ENCODE measurements around the gene USH1G. TPM values are rescaled to one million over a fixed set of nuclear protein-coding genes. Genes with fewer than 3 reads are reported as not detected.
A peak's percentile ranks its signal among the peaks of the same experiment; 100 is the strongest.

The USH1G gene
- total RNA-seq, 1 experiment from 2014 or later: 0.48 TPM

DNA sequence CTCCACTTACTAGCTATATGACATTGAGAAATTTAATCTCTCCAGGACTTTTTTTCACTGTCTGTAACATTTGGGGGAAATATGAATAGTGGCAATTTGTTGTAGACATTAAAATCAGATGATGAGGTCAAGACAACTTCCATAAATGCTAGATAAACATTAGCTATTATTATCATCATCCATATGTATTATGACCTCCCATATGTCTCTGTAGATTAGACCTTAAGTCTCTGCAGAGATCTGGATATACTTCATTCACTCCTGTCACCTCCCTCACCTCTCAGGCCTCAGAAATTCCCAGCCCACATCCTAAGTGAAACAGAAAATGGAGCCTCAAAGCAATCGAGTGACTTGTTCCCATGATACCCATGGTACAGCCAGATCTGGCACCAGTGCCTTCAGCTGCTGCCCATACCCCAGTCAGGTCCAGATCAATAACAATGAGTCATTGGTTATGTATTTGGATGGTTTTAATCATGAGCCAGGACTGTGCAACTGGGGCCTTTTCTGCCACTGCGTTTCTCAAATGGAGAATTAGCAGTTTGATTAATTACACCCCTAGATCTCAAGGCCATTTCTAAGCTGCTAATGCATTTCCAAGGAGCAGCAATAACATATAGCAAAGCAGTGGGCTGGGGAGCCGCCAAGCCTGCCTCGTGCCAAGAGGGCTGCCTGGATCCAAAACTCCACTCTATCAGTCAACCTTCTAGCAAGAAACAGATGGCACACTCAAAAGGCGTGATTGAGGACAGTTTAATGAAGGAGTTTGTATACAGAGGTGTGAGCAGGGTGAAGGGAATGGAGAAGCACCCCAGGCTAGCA, 47.7 kb downstream of the USH1G start:
- H3K4me1 ChIP-seq: peaks cover 12% of the 10 kb centered on the region
- DNase-seq: no peak
- Mint-ChIP-seq H3K36me3 (ENCODE audit: insufficient read depth, unreplicated experiment) (peaks cover 12% of the 10 kb centered on the region), H3K4me1 (ENCODE audit: low read depth, unreplicated experiment) (peaks cover 21% of the 10 kb centered on the region), H3K27me3 (ENCODE audit: insufficient read depth, unreplicated experiment) (no peaks in the 10 kb centered on the region), H3K9me3 (ENCODE audit: unreplicated experiment) (no peaks in the 10 kb centered on the region), H3K4me3 (ENCODE audit: unreplicated experiment) (no peak overlapping the region), H3K27ac (ENCODE audit: unreplicated experiment) (no peak overlapping the region)
- no peaks in the 10 kb centered on the region for H3K36me3 ChIP-seq (ENCODE audit: control insufficient read depth, insufficient read depth, low read length)
- no peak overlapping the region for H3K4me3 ChIP-seq (ENCODE audit: low read depth, low read length)
- no peaks in the 10 kb centered on the region for H3K9me3 ChIP-seq
- ChIA-PET POLR2A (no interaction called here), CTCF (interaction anchor here (1.2 kb wide), 1 partner anchor 85 kb away, joined by 3 read pairs; no protein-coding TSS in a partner anchor)
- TF ChIP-seq, protein P1, sequence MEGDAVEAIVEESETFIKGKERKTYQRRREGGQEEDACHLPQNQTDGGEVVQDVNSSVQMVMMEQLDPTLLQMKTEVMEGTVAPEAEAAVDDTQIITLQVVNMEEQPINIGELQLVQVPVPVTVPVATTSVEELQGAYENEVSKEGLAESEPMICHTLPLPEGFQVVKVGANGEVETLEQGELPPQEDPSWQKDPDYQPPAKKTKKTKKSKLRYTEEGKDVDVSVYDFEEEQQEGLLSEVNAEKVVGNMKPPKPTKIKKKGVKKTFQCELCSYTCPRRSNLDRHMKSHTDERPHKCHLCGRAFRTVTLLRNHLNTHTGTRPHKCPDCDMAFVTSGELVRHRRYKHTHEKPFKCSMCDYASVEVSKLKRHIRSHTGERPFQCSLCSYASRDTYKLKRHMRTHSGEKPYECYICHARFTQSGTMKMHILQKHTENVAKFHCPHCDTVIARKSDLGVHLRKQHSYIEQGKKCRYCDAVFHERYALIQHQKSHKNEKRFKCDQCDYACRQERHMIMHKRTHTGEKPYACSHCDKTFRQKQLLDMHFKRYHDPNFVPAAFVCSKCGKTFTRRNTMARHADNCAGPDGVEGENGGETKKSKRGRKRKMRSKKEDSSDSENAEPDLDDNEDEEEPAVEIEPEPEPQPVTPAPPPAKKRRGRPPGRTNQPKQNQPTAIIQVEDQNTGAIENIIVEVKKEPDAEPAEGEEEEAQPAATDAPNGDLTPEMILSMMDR (IDR thresholded peaks at IDR 0.05; ENCODE audit: insufficient read depth in 1 of 2, low read depth in 1 of 2, low read length in 1 of 2, severe bottlenecking in 1 of 2, unreplicated experiment in 1 of 2): no peak
- BruUV-seq (replicated peaks): no TSS peak
- intact Hi-C loops (cut with micrococcal nuclease; ENCODE audit: unreplicated experiment): no loop called here
- no peaks in the 10 kb centered on the region for H3K27me3 ChIP-seq (replicated peaks; ENCODE audit: control insufficient read depth, insufficient read depth, low read length)

DNA sequence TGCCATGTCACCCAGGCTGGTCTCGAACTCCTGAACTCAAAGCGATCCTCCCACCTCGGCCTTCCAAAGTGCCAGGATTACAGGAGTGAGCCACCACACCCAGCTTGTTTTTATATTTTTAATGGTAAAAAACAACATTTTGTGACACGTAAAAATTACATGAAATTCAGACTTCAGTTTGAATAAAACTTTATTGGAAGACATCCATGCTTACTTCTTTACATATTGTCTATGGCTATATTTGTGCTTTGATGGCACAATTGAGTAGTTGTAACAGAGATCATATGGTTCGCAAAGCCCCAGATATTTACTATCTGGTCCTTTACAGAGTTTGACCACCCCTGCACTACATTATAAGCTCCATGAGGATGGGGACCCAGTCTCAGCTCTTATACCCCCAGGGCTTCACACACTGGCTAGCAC, 48.4 kb downstream of the USH1G start:
- H3K9me3 Mint-ChIP-seq (ENCODE audit: unreplicated experiment): no peaks in the 10 kb centered on the region
- ChIA-PET POLR2A (no interaction called here), CTCF (interaction anchor here (0.6 to 1.9 kb wide), 3 partner anchors 18 to 135 kb away, joined by 3 to 17 read pairs (median 5); no protein-coding TSS in a partner anchor)
- H3K36me3 Mint-ChIP-seq (ENCODE audit: insufficient read depth, unreplicated experiment): peaks cover 12% of the 10 kb centered on the region
- H3K4me1 Mint-ChIP-seq (ENCODE audit: low read depth, unreplicated experiment): peaks cover 21% of the 10 kb centered on the region
- H3K4me1 ChIP-seq: peaks cover 12% of the 10 kb centered on the region
- no peak overlapping the region for H3K4me3 Mint-ChIP-seq (ENCODE audit: unreplicated experiment)
- H3K27me3 Mint-ChIP-seq (ENCODE audit: insufficient read depth, unreplicated experiment): no peaks in the 10 kb centered on the region
- no peaks in the 10 kb centered on the region for H3K9me3 ChIP-seq
- no peaks in the 10 kb centered on the region for H3K27me3 ChIP-seq (replicated peaks; ENCODE audit: control insufficient read depth, insufficient read depth, low read length)
- H3K36me3 ChIP-seq (ENCODE audit: control insufficient read depth, insufficient read depth, low read length): no peaks in the 10 kb centered on the region
- no peak for DNase-seq
- BruUV-seq (replicated peaks): no TSS peak
- TF ChIP-seq, protein P1 (IDR thresholded peaks at IDR 0.05; ENCODE audit: insufficient read depth in 1 of 2, low read depth in 1 of 2, low read length in 1 of 2, severe bottlenecking in 1 of 2, unreplicated experiment in 1 of 2): no peak
- H3K27ac Mint-ChIP-seq (ENCODE audit: unreplicated experiment): no peak overlapping the region
- intact Hi-C loops (cut with micrococcal nuclease; ENCODE audit: unreplicated experiment): no loop called here
- no peak overlapping the region for H3K4me3 ChIP-seq (ENCODE audit: low read depth, low read length)

DNA sequence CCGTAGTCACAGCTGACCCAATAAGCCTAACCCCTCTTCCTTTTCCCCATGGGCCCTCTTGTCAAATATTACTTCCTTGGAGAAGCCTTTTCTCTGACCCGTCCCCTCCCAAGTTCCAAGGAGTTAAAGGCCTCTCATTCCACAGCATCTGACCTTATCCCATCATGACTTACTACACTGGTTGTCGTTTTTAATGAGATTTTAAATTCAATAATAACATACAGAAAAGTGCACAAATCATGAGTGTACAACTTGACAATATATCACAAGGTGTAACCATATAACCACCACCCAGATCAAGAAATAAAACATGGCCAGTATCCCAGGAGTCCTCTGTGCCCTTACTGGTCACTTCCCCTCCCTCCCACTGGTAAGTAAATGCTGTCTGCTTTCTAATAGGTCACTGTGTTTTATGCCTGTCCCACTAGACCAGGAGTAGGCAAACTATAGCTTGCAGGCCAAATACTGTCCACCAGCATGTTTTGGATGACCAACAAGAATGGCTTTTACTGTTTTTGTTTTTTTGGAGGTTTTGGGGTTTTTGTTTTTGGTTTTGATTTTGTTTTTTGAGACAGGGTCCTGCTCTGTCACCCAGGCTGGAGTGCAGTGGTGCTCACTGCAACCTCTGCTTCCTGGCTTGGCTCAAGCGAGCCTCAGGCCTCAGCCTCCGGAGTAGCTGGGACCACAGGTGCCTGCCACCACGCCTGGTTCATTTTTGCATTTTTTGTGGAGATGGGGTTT, 49.0 kb downstream of the USH1G start:
- ChIA-PET POLR2A (interaction anchor here (1.2 to 2.2 kb wide), 7 partner anchors 12 to 139 kb away, joined by 3 to 58 read pairs (median 13); partner anchors contain the start of genes HID1, MRPL58 and RAB37), CTCF (interaction anchor here (0.6 to 1.9 kb wide), 14 partner anchors 12 to 466 kb away, joined by 3 to 37 read pairs (median 4); partner anchors contain the start of gene HID1)
- Mint-ChIP-seq H3K4me3 (ENCODE audit: unreplicated experiment) (peak overlapping the region; percentile 84), H3K36me3 (ENCODE audit: insufficient read depth, unreplicated experiment) (peaks cover 12% of the 10 kb centered on the region), H3K27ac (ENCODE audit: unreplicated experiment) (peak overlapping the region; percentile 55), H3K4me1 (ENCODE audit: low read depth, unreplicated experiment) (peaks cover 21% of the 10 kb centered on the region), H3K27me3 (ENCODE audit: insufficient read depth, unreplicated experiment) (no peaks in the 10 kb centered on the region), H3K9me3 (ENCODE audit: unreplicated experiment) (no peaks in the 10 kb centered on the region)
- H3K27me3 ChIP-seq (replicated peaks; ENCODE audit: control insufficient read depth, insufficient read depth, low read length): no peaks in the 10 kb centered on the region
- TF ChIP-seq, protein P1 (IDR thresholded peaks at IDR 0.05; ENCODE audit: insufficient read depth in 1 of 2, low read depth in 1 of 2, low read length in 1 of 2, severe bottlenecking in 1 of 2, unreplicated experiment in 1 of 2): no peak
- peak overlapping the region; percentile 73 for H3K4me3 ChIP-seq (ENCODE audit: low read depth, low read length)
- intact Hi-C loops (cut with micrococcal nuclease; ENCODE audit: unreplicated experiment): loop anchor here (1.0 kb wide), 1 partner anchor 22 kb away; no protein-coding TSS in a partner anchor
- no peaks in the 10 kb centered on the region for H3K36me3 ChIP-seq (ENCODE audit: control insufficient read depth, insufficient read depth, low read length)
- no peaks in the 10 kb centered on the region for H3K9me3 ChIP-seq
- H3K4me1 ChIP-seq: peaks cover 12% of the 10 kb centered on the region
- no TSS peak for BruUV-seq (replicated peaks)
- no peak for DNase-seq

Measured in Caco-2 (cell line).